Prostate gland (tissue), 2 donors: ENCODE results near the gene FDCSP. TPM values are rescaled to one million over a fixed set of nuclear protein-coding genes. Genes with fewer than 3 reads are reported as not detected.
"Not testable (repeated sequence)": the region's sequence is repeated elsewhere in the genome, so short reads cannot be mapped to it uniquely, and the experiment has no call there.

ENCODE experiments used
- DNase-seq: peaks from one replicate; pipeline ENCODE4 v3.0.0-alpha.2; 2019; ENCODE audit warnings: low spot score
- H3K27ac ChIP-seq, 2 donors: fragments of 200-600 bp; sonication (generic); 2 replicates each; pipeline ENCODE4 v1.5.1; 2017 to 2019
- H3K27me3 ChIP-seq: fragments of 200-600 bp; sonication (generic); replicated peaks from 2 replicates; pipeline ENCODE4 v1.5.1; 2019; ENCODE audit not compliant: insufficient read depth
- H3K36me3 ChIP-seq, 2 donors: fragments of 200-600 bp; sonication (generic); 1 replicate in 1 of 2; 2 replicates in 1 of 2; pipeline versions ENCODE4 v1.5.1 to v1.8.1; 2017 to 2019
- H3K4me1 ChIP-seq: fragments of 200-600 bp; sonication (generic); replicated peaks from 2 replicates; pipeline ENCODE4 v1.5.1; 2019
- H3K4me3 ChIP-seq, 2 donors: fragments of 200-600 bp; sonication (generic); 2 replicates each; pipeline ENCODE4 v1.5.1; 2017 to 2019
- H3K9me3 ChIP-seq: fragments of 200-600 bp; sonication (generic); 2 replicates; pipeline ENCODE4 v1.5.1; 2017
- POLR2A ChIP-seq: fragments of 450-650 bp; IDR thresholded peaks from one replicate; pipeline ENCODE4 v1.6.1; 2016; ENCODE audit warnings: antibody characterized with exemption, mild to moderate bottlenecking
- POLR2AphosphoS5 ChIP-seq: sonication (generic); formaldehyde crosslinking; IDR thresholded peaks from one replicate; pipeline ENCODE4 v1.6.1; 2017; ENCODE audit warnings: antibody characterized with exemption
- WGBS: methylation state at CpG from one replicate; pipeline ENCODE4 v1.1.5; 2018; 5-methylcytosine and 5-hydroxymethylcytosine counted together
- intact Hi-C: fragments of 100-400 bp; cut with DNase I; formaldehyde crosslinking; loops from one replicate; pipeline ENCODE4 v1.14.2; 2022
- total RNA-seq, 2 donors: library from RNA; depleted of rRNA; stranded (reverse); fragments of >200 nt; gene quantifications; one replicate each; pipeline ENCODE4 v1.1.0, GENCODE V29; 2016
- TF ChIP-seq, protein P1 (sequence below), 4 experiments: fragments of 200-600 bp in 2 of 4; fragments of 450-650 bp in 2 of 4; sonication (generic) in 2 of 4; IDR thresholded peaks; 1 replicate in 3 of 4; 2 replicates in 1 of 4; pipeline ENCODE4 v1.5.1; 2016 to 2019; ENCODE audit warnings: antibody characterized with exemption in 4 of 4, mild to moderate bottlenecking in 2 of 4, moderate library complexity in 2 of 4

Gene FDCSP
- total RNA-seq, 2 donors from 2014 or later, result not detected

DNA sequence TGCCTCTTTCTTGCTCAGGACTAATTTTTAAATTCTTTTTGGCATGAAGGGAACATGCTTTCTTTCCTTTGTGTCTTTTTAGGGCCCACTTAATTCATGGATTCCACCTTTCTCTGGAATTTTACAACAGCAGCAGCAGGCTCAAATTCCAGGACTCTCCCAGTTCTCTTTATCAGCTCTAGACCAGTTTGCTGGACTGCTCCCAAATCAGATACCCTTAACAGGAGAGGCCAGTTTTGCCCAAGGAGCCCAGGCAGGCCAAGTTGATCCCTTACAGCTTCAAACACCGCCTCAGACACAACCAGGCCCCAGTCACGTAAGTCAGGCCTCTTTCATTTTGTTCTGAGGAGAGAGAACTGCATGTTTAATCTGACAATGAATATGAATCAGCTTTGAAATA, 28.1 kb upstream of the FDCSP start:
- TF ChIP-seq, protein P1, sequence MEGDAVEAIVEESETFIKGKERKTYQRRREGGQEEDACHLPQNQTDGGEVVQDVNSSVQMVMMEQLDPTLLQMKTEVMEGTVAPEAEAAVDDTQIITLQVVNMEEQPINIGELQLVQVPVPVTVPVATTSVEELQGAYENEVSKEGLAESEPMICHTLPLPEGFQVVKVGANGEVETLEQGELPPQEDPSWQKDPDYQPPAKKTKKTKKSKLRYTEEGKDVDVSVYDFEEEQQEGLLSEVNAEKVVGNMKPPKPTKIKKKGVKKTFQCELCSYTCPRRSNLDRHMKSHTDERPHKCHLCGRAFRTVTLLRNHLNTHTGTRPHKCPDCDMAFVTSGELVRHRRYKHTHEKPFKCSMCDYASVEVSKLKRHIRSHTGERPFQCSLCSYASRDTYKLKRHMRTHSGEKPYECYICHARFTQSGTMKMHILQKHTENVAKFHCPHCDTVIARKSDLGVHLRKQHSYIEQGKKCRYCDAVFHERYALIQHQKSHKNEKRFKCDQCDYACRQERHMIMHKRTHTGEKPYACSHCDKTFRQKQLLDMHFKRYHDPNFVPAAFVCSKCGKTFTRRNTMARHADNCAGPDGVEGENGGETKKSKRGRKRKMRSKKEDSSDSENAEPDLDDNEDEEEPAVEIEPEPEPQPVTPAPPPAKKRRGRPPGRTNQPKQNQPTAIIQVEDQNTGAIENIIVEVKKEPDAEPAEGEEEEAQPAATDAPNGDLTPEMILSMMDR (IDR thresholded peaks at IDR 0.05), result no peak
- TF ChIP-seq POLR2AphosphoS5 (peak; percentile 14), POLR2A (no peak)
- H3K4me3 ChIP-seq, result no peak overlapping the region
- intact Hi-C loops, result no loop called here
- peak; percentile 68 for DNase-seq
- no peaks in the 10 kb centered on the region for H3K9me3 ChIP-seq
- H3K4me1 ChIP-seq, result no peaks in the 10 kb centered on the region
- no peaks in the 10 kb centered on the region for H3K27me3 ChIP-seq
- H3K27ac ChIP-seq, result peak overlapping the region; percentile 23 to 35
- no peaks in the 10 kb centered on the region for H3K36me3 ChIP-seq
- 56% methylated on average over 2 of the region's 2 CpGs for WGBS

DNA sequence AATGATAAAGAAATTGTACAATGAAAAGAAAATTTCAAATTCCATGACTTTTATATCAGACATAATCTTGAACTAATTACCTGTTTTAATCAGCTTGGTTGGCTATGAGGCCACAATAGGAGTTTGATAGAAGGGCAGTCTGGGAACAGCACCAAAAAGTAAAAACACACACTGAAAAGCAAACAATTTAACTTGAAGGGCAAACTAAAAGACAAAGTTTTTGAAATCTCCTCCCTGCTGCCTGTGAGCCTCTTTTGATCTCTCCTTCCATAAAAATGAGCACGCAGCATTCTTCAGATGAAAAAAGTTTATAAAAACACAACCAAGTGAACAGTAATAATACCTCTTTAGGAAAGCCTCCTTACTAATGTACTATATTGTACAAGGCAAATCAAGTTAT, 22.3 kb upstream of the FDCSP start:
- no peaks in the 10 kb centered on the region for H3K27me3 ChIP-seq
- no peaks in the 10 kb centered on the region for H3K36me3 ChIP-seq
- DNase-seq, result no peak
- no peaks in the 10 kb centered on the region for H3K9me3 ChIP-seq
- 41% methylated on average over 1 of the region's 1 CpG for WGBS
- intact Hi-C loops, result no loop called here
- H3K27ac ChIP-seq, result no peak overlapping the region
- TF ChIP-seq, protein P1 (IDR thresholded peaks at IDR 0.05), result no peak
- TF ChIP-seq POLR2AphosphoS5 (no peak), POLR2A (no peak)
- H3K4me1 ChIP-seq, result no peaks in the 10 kb centered on the region
- no peak overlapping the region for H3K4me3 ChIP-seq

DNA sequence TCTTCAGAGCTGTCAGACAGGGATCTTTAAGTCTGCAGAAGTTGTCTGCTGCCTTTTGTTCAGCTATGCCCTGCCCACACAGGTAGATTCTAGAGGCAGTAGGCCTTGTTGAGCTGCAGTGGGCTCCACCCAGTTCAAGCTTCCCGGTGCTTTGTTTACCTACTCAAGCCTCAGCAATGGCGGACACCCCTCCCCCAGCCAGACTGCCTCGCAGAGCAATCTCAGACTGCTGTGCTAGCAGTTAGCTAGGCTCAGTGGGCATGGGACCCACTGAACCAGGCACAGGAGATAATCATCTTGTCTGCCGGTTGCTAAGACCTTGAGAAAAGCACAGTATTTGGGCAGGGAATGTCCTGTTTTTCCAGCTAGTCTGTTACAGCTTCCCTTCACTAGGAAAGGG, 13.2 kb upstream of the FDCSP start:
- H3K4me3 ChIP-seq, H3K27me3 ChIP-seq, H3K4me1 ChIP-seq, intact Hi-C loops, H3K27ac ChIP-seq, H3K36me3 ChIP-seq, DNase-seq, H3K9me3 ChIP-seq: not testable (repeated sequence)
- WGBS, result 74% methylated on average over 4 of the region's 4 CpGs

DNA sequence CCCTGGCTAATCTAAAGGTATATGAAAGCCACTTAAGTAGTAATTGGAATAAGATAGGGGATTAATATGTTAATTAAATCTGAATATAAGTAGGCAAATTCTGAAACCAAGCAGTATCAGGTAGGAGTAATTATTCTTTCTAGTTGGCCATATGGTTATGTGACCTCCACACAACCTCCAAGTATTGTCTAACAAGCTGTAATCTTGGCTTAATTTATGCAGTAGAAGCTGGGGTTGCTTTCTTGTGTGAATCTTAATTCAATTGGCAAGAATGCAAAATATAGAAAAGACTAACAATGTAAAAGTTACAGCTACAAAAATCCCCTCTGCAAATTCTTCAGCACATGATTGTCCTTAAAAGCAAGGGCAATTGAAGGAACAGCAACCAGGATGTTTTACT, 9.8 kb upstream of the FDCSP start:
- DNase-seq, H3K27me3 ChIP-seq, H3K4me1 ChIP-seq, H3K9me3 ChIP-seq, H3K36me3 ChIP-seq, intact Hi-C loops, H3K27ac ChIP-seq, H3K4me3 ChIP-seq: not testable (repeated sequence)

DNA sequence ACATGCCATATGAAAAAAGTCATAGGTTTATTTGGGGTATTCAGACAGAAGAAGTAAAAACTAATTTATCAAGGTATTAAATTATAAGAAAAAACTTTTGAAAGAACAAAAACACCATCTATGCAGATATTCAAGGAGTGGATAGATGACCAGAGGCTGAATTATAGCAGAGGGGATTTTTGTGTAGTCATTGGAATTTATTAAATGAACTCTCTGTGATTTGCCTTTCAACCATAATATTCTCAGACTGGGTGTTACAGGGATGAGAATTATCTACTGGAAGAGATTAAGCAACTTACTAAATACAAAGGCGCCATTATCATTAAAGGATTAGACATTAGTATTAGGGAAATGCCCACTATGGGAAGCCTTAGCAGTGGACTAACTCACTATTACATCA, 9.4 kb upstream of the FDCSP start:
- H3K36me3 ChIP-seq, H3K27ac ChIP-seq, H3K4me1 ChIP-seq, H3K27me3 ChIP-seq, DNase-seq, H3K4me3 ChIP-seq, intact Hi-C loops, H3K9me3 ChIP-seq: not testable (repeated sequence)
- whole genome bisulfite sequencing, result 88% methylated on average over 1 of the region's 1 CpG

DNA sequence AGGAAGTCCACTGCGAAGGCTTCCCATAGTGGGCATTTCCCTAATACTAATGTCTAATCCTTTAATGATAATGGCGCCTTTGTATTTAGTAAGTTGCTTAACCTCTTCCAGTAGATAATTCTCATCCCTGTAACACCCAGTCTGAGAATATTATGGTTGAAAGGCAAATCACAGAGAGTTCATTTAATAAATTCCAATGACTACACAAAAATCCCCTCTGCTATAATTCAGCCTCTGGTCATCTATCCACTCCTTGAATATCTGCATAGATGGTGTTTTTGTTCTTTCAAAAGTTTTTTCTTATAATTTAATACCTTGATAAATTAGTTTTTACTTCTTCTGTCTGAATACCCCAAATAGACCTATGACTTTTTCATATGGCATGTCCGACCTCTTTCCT, 4.5 kb upstream of the FDCSP start:
- H3K9me3 ChIP-seq, DNase-seq, H3K4me1 ChIP-seq, intact Hi-C loops, H3K36me3 ChIP-seq, H3K4me3 ChIP-seq, H3K27me3 ChIP-seq, H3K27ac ChIP-seq: not testable (repeated sequence)
- WGBS, result 95% methylated on average over 3 of the region's 3 CpGs

DNA sequence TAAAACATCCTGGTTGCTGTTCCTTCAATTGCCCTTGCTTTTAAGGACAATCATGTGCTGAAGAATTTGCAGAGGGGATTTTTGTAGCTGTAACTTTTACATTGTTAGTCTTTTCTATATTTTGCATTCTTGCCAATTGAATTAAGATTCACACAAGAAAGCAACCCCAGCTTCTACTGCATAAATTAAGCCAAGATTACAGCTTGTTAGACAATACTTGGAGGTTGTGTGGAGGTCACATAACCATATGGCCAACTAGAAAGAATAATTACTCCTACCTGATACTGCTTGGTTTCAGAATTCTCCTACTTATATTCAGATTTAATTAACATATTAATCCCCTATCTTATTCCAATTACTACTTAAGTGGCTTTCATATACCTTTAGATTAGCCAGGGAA, 4.1 kb upstream of the FDCSP start:
- H3K4me3 ChIP-seq, H3K27ac ChIP-seq, H3K9me3 ChIP-seq, intact Hi-C loops, H3K4me1 ChIP-seq, H3K36me3 ChIP-seq, DNase-seq, H3K27me3 ChIP-seq: not testable (repeated sequence)

DNA sequence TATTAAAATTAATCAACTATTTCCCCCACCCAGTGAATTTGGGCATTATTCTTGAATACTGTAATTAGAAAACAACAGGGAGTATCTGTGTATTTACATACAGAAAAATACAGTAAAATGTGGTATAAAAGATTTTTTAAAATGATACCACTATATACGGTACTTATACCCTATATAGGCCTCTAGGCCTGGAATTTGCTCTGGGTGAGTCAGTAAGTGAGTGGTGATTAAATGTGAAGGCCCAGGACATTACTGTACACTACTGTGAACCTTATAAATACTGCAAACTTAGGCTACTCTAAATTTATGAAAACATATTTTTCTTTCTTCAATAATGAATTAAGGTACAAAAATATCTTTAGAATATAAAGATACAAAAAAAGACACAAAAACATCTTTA, 10.2 kb downstream of the FDCSP start:
- intact Hi-C loops, result no loop called here
- no peak overlapping the region for H3K27ac ChIP-seq
- no peak overlapping the region for H3K4me3 ChIP-seq
- no peaks in the 10 kb centered on the region for H3K27me3 ChIP-seq
- WGBS, result 96% methylated on average over 1 of the region's 1 CpG
- no peaks in the 10 kb centered on the region for H3K4me1 ChIP-seq
- no peaks in the 10 kb centered on the region for H3K9me3 ChIP-seq
- no peak for DNase-seq
- no peaks in the 10 kb centered on the region for H3K36me3 ChIP-seq
- TF ChIP-seq POLR2AphosphoS5 (no peak), POLR2A (no peak)
- TF ChIP-seq, protein P1 (IDR thresholded peaks at IDR 0.05), result no peak
